NOMO-1 treated with DMSO at 0.1 percent for 48 hours (cell line): Measurements from ENCODE around the gene DPYD.

Source experiments
- DNase-seq: peaks from one replicate; lab custom pipeline; 2025; ENCODE audit not compliant: unreplicated experiment; lab: John Stamatoyannopoulos, UW

Gene DPYD

GRCh38 chr1:97792655-97793054 is 128.2 kb downstream of the DPYD start:
- no peak for DNase-seq

- DNase-seq = peak; percentile 6
Observed at GRCh38 chr1:97791251-97791650, 129.6 kb downstream of the DPYD start.

DNA sequence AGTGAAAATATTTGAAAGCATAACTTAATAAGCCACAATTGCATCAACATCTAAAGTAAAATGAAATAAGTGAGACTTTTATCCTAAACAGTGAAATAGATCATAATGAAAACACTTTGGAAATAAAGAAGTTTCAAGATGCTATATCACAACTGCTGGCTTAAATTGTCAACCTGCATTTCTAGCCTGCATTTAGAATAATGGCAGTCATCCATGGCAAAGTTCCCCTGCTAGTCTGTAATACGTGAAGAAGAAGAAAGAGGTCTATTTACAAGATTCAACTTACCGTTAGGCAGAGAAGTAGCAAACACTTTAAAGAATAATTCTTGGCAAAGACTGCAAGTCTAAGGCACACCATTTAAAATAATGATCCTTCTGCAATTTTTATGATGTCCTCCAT is 133.6 kb downstream of the DPYD start:
- DNase-seq = no peak

DNA sequence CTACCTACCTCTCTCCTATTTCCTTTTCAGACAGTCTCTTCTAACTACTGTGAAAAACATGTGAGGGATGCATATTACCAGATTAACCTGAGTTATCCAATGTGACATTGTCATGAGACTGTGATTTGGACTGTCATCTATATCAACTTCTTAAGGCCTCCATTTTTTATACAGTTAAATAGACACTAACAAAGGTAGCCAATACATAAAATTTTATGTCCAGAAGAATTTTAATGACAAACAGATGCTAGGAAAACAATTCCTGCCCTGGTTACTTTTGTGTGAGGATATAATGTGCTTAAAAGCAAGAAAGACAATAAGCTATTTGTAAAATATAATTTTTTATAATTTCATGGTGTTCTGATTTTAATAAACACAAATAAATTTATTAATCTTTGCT is 136.2 kb downstream of the DPYD start:
- no peak for DNase-seq

DNA sequence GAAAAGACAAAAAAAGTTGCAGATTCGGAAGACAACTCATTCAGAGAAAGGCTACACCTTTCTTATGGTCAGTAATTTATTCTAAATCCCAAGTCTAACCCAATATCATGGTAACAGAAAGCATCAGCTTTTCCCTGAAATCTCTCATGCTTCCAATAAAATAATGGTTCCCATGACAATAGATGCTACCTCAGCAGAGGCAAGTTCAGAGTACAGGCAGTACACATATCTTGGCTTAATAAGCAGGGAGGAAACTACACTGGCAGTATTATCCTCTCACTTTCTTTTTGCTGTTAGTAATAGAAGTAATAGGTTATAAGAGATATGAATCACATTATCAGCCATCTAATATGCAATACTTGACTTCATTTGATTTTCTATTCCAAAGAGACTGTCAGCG is 137.1 kb downstream of the DPYD start:
- no peak for DNase-seq

GRCh38 chr1:97781762-97782337 is 139.0 kb downstream of the DPYD start:
- peak; percentile 3 for DNase-seq

DNA sequence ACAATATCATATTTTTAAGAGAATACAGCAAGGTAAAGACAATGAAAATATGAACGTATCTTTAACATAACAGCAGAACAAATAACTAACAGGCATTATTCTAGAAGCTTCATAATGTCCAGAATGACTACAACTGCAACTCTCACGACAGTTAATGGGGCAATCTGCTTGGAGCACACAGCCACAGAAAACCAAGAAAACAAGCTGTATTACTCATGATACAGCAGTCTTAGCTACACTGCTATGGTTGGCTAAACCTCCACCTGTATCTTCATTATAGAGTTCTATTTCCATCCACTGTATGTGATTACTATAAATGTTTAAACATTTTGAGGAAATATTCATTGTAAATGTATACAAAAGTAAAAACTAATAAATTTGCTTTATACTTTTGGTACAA is 139.9 kb downstream of the DPYD start:
- no peak for DNase-seq

DNA sequence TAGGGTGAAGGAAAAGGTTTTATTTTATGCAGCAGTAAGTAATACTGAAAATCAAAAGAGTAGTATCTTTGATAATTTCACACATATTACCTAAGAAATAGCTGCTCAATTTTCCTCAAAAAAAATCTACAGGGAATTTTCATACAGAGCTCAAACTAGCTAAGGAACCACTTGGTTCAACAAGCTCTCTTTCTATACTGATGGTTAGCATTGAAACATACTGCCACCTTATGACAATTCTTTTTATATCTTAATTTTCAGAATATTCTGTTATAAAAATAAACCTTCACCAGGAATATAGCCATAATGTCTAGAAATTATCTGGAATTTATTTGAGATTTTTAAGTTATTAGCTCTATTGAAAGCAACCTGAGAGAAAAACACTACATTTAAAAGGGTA is 142.1 kb downstream of the DPYD start:
- no peak for DNase-seq

- no peak for DNase-seq
Observed at GRCh38 chr1:97770376-97770775, 150.5 kb downstream of the DPYD start.

DNA sequence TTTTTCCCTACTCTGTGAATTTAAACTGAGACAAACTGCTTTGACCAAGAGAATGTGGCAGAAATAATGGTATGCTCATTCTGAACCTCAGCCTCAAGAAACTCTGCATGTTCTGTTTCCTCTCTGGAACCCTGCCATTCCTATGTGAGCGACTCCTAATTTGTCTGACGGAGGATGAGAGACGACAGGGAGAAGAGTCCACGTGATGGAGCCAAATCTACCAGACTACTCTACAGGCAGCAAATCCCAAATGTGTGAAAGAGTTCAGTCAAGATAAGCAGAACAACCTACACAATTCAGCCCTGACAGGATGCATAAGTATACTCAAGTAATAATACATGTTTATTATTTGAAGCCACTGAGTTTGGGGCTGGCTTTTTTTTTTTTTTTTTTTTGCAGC is 153.5 kb downstream of the DPYD start:
- no peak for DNase-seq

DNA sequence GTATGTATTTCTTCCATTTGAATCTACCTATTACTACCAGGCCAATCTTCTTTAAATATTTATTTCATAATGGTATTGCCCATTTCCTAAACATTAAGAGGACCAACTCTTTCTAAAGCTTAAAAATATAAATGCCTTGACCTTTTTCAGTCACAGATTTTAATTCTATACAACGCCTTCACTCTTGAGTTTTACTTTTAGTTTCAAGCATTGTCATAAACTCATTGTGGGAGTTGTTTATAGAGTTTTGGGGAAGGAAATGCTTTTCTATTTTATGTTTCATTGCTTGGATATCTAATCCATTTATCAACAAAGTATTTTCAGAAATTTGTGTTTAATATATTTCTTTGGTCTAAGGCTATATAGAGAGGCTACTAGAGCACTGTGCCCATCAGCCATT is 155.8 kb downstream of the DPYD start:
- no peak for DNase-seq

DNA sequence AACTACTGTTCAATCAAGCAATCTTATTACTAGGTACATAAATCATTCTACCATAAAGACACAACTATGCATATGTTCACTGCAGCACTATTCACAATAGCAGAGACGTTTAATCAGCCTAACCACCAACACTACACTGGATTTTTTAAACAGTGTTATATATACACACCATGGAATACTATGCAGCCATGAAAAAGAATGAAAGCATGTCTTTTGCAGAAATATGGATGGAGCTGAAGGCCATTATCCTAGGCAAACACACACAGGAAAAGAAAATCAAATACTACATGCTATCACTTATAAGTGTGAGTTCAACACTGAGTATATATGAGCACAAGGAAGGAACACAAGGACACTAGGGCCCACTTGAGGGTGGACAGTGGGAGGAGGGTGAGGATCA is 159.2 kb downstream of the DPYD start:
- no peak for DNase-seq

DNA sequence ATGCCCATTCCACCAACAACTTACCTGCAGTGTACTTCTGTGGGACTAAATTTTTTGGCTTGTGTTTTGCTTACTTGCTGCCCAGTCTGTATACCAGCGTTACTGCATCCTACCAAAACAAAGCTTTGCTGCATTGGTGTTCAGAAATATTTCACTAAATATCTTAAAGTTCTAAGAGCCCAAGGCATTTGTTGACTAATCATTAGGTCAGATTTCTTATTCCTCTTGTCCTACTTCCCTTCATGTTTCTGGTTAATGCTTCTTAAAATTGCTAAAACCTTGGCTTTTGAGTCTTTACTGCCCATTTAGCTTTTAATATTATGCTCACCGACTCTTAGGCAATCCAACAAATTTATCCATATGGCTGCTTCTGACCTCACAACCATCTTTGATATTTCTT is 161.8 kb downstream of the DPYD start:
- no peak for DNase-seq

DNA sequence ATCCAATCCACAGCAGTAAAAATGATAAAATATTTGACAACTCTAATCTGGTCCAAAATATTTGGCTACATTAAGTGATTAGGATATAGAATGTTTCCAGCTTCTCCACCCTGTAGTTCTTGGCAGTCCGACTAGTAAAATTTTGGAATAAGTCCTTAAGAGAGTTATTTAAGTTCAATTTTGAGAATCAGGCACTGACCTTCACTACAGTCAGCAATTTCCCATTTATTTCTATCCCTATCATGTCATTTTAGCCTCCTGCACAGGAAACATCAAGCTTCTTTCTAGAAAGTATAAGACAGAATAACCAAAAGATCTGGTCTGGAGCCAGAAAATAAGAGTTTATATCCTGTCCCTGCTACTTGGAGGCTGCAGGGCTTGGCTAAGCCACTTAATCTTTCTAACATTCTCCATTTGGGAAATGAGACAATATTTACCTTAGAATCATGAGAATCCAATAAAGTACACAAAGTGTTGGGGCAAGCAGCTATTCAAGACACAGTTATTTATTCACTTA is 162.2 kb downstream of the DPYD start:
- DNase-seq = no peak

- DNase-seq = no peak
Observed at GRCh38 chr1:97745912-97746311, 174.9 kb downstream of the DPYD start.

GRCh38 chr1:97744977-97745376 is 175.9 kb downstream of the DPYD start:
- no peak for DNase-seq

DNA sequence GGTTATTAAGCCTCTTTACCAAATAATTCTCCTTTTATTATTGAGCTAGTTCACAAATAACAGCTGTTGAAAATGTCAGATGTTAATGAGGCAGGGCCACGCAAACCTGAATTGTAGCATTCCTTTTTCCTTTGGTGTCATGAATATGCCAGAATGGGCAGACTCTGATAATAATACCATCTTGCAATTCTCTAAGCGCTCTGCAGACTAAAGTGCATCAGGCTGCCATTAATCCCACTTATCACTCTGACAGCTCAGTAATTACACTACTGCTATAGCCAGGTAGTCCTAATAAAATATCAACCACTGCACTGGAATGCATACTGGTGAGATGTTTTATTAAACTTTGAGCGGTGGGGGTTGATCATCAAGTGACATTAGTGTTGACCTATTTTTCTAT is 177.7 kb downstream of the DPYD start:
- no peak for DNase-seq

DNA sequence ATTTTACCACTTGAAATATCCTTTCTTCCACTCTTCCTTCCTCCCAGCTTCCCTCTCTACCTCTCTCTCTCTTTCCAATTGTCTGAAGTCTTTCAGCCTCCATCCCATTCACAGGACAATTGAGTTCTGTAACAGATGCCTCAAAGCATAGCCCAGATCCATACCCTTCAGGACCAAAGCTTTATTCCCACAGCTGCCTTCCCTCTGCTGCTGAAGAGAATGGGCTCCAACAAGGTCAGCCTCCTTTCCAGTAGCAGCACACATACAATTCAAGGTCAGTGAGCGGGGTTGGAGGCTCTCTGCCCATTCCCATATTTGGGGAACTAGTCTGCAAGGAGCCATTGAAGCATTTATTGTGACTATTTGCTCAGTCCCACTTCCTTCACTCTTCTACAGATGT is 179.9 kb downstream of the DPYD start:
- DNase-seq = no peak

DNA sequence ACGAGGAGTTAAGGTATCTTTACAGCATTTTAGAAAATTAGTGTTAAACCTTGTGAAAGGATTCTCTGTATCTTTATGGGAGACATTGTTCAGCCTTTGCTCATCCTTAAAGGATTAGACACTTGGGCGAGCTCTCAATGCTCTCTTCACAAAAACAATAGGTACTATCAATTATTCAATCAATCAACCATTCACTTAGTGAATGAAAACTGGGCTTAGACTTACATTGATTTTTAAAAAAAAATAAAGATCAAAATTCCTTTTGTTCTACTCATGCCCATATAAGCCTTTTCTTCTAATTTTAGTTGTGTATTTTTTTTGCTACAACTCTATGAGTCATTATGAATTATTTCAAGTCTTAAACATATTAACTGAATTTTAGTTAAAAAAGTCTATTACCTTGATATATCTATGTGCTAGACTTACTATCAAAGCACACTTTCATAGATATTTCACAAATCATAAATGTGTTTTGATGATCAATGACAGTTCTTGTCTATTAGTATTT is 181.2 kb downstream of the DPYD start:
- DNase-seq = no peak

- no peak for DNase-seq
Observed at GRCh38 chr1:97738270-97738669, 182.6 kb downstream of the DPYD start.

- DNase-seq = no peak
Observed at GRCh38 chr1:97730271-97730670, 190.6 kb downstream of the DPYD start.

DNA sequence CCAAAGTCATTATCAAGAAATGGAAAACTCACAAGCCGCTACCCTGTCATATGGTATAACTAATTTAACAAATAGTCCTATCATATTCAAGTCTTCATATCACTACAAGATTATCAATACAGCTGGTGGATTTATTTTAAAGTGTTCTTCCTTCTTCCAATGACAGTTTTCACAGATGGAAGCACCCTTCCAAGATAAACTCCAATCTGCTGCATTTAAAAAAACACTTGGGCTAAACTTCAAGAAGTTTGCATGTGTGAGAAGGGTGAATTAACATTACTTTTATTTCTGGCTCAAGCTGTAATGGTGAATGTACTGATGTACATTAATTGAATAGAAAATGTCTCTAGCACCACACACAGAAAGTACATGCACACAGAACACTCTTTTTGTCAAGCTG is 192.4 kb downstream of the DPYD start:
- DNase-seq = no peak

DNA sequence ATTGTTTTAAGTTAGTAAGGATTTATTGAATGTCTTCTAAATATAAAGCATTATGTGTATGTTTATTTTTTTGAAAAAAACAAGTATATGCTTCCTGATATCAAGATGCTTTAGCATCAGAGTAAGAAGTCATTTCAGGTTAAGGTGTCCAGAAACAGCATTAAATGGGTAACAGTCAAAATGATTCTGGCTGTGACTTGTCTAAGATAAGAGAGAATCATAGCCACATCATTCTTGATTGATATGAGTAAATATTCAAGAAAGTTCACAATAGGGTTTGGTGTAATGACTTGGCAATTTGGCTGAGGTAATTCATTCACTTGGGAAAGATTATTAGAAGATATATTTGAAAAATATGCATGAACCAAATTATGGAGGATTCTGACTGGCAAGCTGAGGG is 193.8 kb downstream of the DPYD start:
- DNase-seq = no peak
